Body of pancreas (tissue), 4 donors: Measurements from ENCODE around the gene NWD2. TPM values are rescaled to one million over a fixed set of nuclear protein-coding genes. Genes with fewer than 3 reads are reported as not detected.

ENCODE experiments used
- ATAC-seq: fragments of 150-250 bp; one replicate; pipeline ENCODE4 v1.9.1; 2016
- DNase-seq, 4 donors: peaks; one replicate each; pipeline ENCODE4 v3.0.0-alpha.2; 2019
- H3K27ac ChIP-seq, 4 donors: fragments of 200-600 bp; sonication (generic); 1 replicate in 3 of 4; 2 replicates in 1 of 4; pipeline versions ENCODE4 v1.5.1 to v1.6.1; 2016 to 2019; ENCODE audit warnings: mild to moderate bottlenecking in 1 of 4, mixed read lengths in 1 of 4, moderate library complexity in 1 of 4
- H3K27me3 ChIP-seq, 2 donors: fragments of 200-600 bp; sonication (generic); one replicate each; pipeline ENCODE4 v1.6.0; 2016; ENCODE audit warnings: mild to moderate bottlenecking in 1 of 2
- H3K36me3 ChIP-seq, 2 donors: fragments of 200-600 bp; sonication (generic); replicated peaks in 1 of 2; 2 replicates each; pipeline ENCODE4 v1.5.1; 2016; ENCODE audit warnings: low read depth in 2 of 2; ENCODE audit not compliant: insufficient read depth in 1 of 2
- H3K4me1 ChIP-seq: fragments of 200-600 bp; sonication (generic); one replicate; pipeline ENCODE4 v1.6.0; 2016
- H3K4me3 ChIP-seq, 2 donors: fragments of 200-600 bp; sonication (generic); 1 replicate in 1 of 2; 2 replicates in 1 of 2; pipeline ENCODE4 v1.5.1; 2016 to 2019
- H3K9me3 ChIP-seq, 3 donors: fragments of 200-600 bp; sonication (generic); 1 replicate in 2 of 3; 2 replicates in 1 of 3; pipeline ENCODE4 v1.5.1; 2016
- CTCF ChIP-seq, 7 experiments: fragments of 450-650 bp in 4 of 7; fragments of 200-600 bp in 3 of 7; sonication (generic) in 3 of 7; IDR thresholded peaks; one replicate each; pipeline ENCODE4 v1.5.1; 2016 to 2019; ENCODE audit warnings: antibody characterized with exemption in 7 of 7
- POLR2A ChIP-seq, 3 donors: fragments of 450-650 bp; IDR thresholded peaks; one replicate each; pipeline ENCODE4 v1.6.1; 2016; ENCODE audit warnings: antibody characterized with exemption in 3 of 3, mild to moderate bottlenecking in 2 of 3
- WGBS, 2 donors: methylation state at CpG; one replicate each; pipeline ENCODE4 v1.1.5; 2017; 5-methylcytosine and 5-hydroxymethylcytosine counted together
- intact Hi-C: fragments of 100-400 bp; cut with DNase I; formaldehyde crosslinking; loops from one replicate; pipeline ENCODE4 v1.15.1; 2023
- total RNA-seq, 2 donors: library from RNA; depleted of rRNA; stranded (reverse); fragments of >200 nt; gene quantifications; one replicate each; pipeline ENCODE4 v1.1.0, GENCODE V29; 2016

Gene NWD2
- total RNA-seq, 2 donors from 2014 or later, result 0.26 to 4.0 TPM

- ATAC-seq, result no peak
- Histone ChIP-seq H3K36me3 (no peaks in the 10 kb centered on the region), H3K27me3 (no peaks in the 10 kb centered on the region), H3K4me1 (no peaks in the 10 kb centered on the region), H3K9me3 (no peaks in the 10 kb centered on the region), H3K4me3 (no peak overlapping the region), H3K27ac (no peak overlapping the region)
- 40 to 55% methylated on average over 2 of the region's 2 CpGs for WGBS, 2 donors
- intact Hi-C loops, result no loop called here
- no peak for DNase-seq
- no peak for TF ChIP-seq POLR2A (IDR thresholded peaks at IDR 0.05)
- TF ChIP-seq CTCF (IDR thresholded peaks at IDR 0.05), result no peak
Observed at GRCh38 chr4:37236165-37236564, 8.4 kb upstream of the NWD2 start.

DNA sequence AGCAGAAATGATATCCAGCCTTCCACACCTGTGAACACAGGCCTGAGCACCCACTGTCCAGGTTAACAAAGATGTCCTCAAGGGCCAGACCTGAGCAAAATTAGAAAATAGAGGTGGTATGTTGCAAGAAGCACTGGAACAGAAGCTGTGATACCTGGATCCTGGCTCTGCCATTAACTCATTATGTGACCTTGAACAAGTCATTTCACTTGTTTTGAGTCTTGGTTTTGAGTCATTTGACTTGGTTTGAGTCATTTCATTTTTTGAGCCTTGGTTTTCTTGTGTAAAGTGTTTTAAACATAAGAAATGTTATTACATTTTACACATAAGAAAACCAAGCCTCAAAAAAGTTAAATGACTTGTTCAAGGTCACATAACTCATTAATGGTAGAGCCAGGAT, 2.9 kb upstream of the NWD2 start:
- Histone ChIP-seq H3K36me3 (no peaks in the 10 kb centered on the region), H3K27ac (no peak overlapping the region), H3K9me3 (no peaks in the 10 kb centered on the region), H3K4me1 (peaks cover 15% of the 10 kb centered on the region), H3K27me3 (no peaks in the 10 kb centered on the region), H3K4me3 (no peak overlapping the region)
- intact Hi-C loops, result no loop called here
- no peak for ATAC-seq
- no peak for DNase-seq
- no peak for TF ChIP-seq POLR2A (IDR thresholded peaks at IDR 0.05)
- TF ChIP-seq CTCF (IDR thresholded peaks at IDR 0.05), result no peak

DNA sequence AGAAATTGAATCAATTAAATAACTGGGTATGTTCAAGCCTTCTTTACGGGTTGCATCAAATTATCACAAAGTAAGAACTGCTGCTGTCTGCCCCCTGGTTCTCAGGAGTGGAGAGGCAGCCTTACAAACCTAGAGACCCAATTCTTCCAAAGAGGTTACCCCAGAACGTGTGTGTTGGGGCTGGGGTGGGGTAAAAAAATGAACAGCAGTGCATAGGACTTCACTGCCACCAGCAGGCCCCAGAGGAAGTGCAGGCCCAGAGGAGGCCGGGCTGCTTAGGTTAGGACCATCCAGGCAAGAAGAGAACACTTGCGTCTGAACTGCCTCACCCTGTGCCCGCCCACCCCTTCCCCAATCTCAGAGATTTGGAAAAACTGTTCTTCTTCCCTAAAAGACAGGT, 1.5 kb upstream of the NWD2 start:
- intact Hi-C loops, result no loop called here
- no peak for TF ChIP-seq CTCF (IDR thresholded peaks at IDR 0.05)
- TF ChIP-seq POLR2A (IDR thresholded peaks at IDR 0.05), result no peak
- Histone ChIP-seq H3K27ac (no peak overlapping the region), H3K4me1 (peaks cover 15% of the 10 kb centered on the region), H3K9me3 (no peaks in the 10 kb centered on the region), H3K27me3 (no peaks in the 10 kb centered on the region), H3K36me3 (no peaks in the 10 kb centered on the region), H3K4me3 (no peak overlapping the region)
- ATAC-seq (no peak), DNase-seq (no peak)
- WGBS, 2 donors, result 23 to 41% methylated on average over 5 of the region's 5 CpGs

- DNase-seq, result no peak
- Histone ChIP-seq H3K4me1 (peaks cover 15% of the 10 kb centered on the region), H3K27ac (no peak overlapping the region), H3K9me3 (no peaks in the 10 kb centered on the region), H3K36me3 (no peaks in the 10 kb centered on the region), H3K27me3 (no peaks in the 10 kb centered on the region), H3K4me3 (no peak overlapping the region)
- ATAC-seq, result no peak
- intact Hi-C loops, result no loop called here
- TF ChIP-seq POLR2A (IDR thresholded peaks at IDR 0.05) (no peak), CTCF (IDR thresholded peaks at IDR 0.05) (no peak)
- 2 to 3% methylated on average over 28 to 70 of the region's 70 CpGs for WGBS, 2 donors
Observed at GRCh38 chr4:37243722-37244582, 591 bp upstream of the NWD2 start.
